Upper lobe of right lung (tissue), 1 donor: ENCODE results near the gene MS4A18. TPM values are rescaled to one million over a fixed set of nuclear protein-coding genes. Genes with fewer than 3 reads are reported as not detected.

Experiments used
- ATAC-seq: fragments of 200-7000 bp; cut with Tn5 transposase; one replicate; pipeline ENCODE4 v1.9.1; 2020; ENCODE audit warnings: mild to moderate bottlenecking, moderate library complexity
- DNase-seq: peaks from one replicate; pipeline ENCODE4 v3.0.0-alpha.2; 2020
- H3K27ac ChIP-seq: fragments of 200-600 bp; one replicate; pipeline ENCODE4 v1.8.0; 2022
- H3K27me3 ChIP-seq: fragments of 200-600 bp; one replicate; pipeline ENCODE4 v1.8.0; 2022; ENCODE audit warnings: mild to moderate bottlenecking
- H3K36me3 ChIP-seq: fragments of 200-600 bp; one replicate; pipeline ENCODE4 v1.8.0; 2022
- H3K4me1 ChIP-seq: fragments of 200-600 bp; one replicate; pipeline ENCODE4 v1.8.0; 2022
- H3K4me3 ChIP-seq: fragments of 200-600 bp; one replicate; pipeline ENCODE4 v1.8.0; 2022; ENCODE audit warnings: mild to moderate bottlenecking
- H3K9me3 ChIP-seq: fragments of 200-600 bp; one replicate; pipeline ENCODE4 v1.8.0; 2022
- CTCF ChIP-seq: fragments of 200-600 bp; IDR thresholded peaks from one replicate; pipeline ENCODE4 v1.8.0; 2022; ENCODE audit warnings: antibody characterized with exemption
- intact Hi-C: fragments of 100-400 bp; cut with DNase I; formaldehyde crosslinking; loops from one replicate; pipeline ENCODE4 v1.11.0; 2022
- total RNA-seq: library from RNA; stranded (reverse); fragmentation: NEBNext Ultra II Directional; extraction: Animal tissue kit (Norgen Biotek cat#: 25700); gene quantifications from one replicate; pipeline ENCODE4 v1.2.1, GENCODE V29; 2021
- donor health status: DM: no; HTN: yes; CAD: no; lungs with severe emphysema.

The MS4A18 gene
- total RNA-seq, 1 donor from 2014 or later = not detected

GRCh38 chr11:60782393-60783140 lies 58.0 kb downstream of the MS4A18 start:
- no peaks in the 10 kb centered on the region for H3K9me3 ChIP-seq
- DNase-seq = no peak

GRCh38 chr11:60783141-60783484 lies 58.6 kb downstream of the MS4A18 start:
- no peak overlapping the region for H3K27ac ChIP-seq
- TF ChIP-seq CTCF = no peak
- no peaks in the 10 kb centered on the region for H3K4me1 ChIP-seq
- no peak overlapping the region for H3K4me3 ChIP-seq
- no peaks in the 10 kb centered on the region for H3K9me3 ChIP-seq
- H3K36me3 ChIP-seq = no peaks in the 10 kb centered on the region
- peak; percentile 25 for DNase-seq
- no peaks in the 10 kb centered on the region for H3K27me3 ChIP-seq
- ATAC-seq = no peak
- intact Hi-C loops = no loop called here

More at GRCh38 chr11:60782393-60783140, 58.0 kb downstream of the MS4A18 start:
- H3K4me3 ChIP-seq = no peak overlapping the region
- H3K36me3 ChIP-seq = no peaks in the 10 kb centered on the region
- no peak for TF ChIP-seq CTCF
- no peaks in the 10 kb centered on the region for H3K4me1 ChIP-seq
- no peak for ATAC-seq
- no peaks in the 10 kb centered on the region for H3K27me3 ChIP-seq
- intact Hi-C loops = no loop called here
- H3K27ac ChIP-seq = no peak overlapping the region

- H3K4me3 ChIP-seq = no peak overlapping the region
- peak; percentile 25 for DNase-seq
- H3K27me3 ChIP-seq = no peaks in the 10 kb centered on the region
- ATAC-seq = no peak
- TF ChIP-seq CTCF = no peak
- no peak overlapping the region for H3K27ac ChIP-seq
- H3K36me3 ChIP-seq = no peaks in the 10 kb centered on the region
- intact Hi-C loops = no loop called here
- no peaks in the 10 kb centered on the region for H3K9me3 ChIP-seq
- no peaks in the 10 kb centered on the region for H3K4me1 ChIP-seq
These were observed 59.4 kb downstream of the MS4A18 start for GRCh38 chr11:60783911-60784310.

GRCh38 chr11:60785136-60785535 lies 60.6 kb downstream of the MS4A18 start, which contains the start of gene MS4A10:
Gene MS4A10 (plus strand): TSS chr11:60785333. CDS start chr11:60790336, 5,003 bp downstream.
- H3K27me3 ChIP-seq = no peaks in the 10 kb centered on the region
- H3K4me1 ChIP-seq = no peaks in the 10 kb centered on the region
- H3K9me3 ChIP-seq = no peaks in the 10 kb centered on the region
- ATAC-seq (no peak), DNase-seq (peak; percentile 27)
- no peak within 1 kb of the TSS for H3K4me3 ChIP-seq
- TF ChIP-seq CTCF = no peak
- no peaks in the 10 kb centered on the region for H3K36me3 ChIP-seq
- no peak within 1 kb of the TSS for H3K27ac ChIP-seq
- intact Hi-C loops = no loop called here

GRCh38 chr11:60785806-60786361 lies 61.4 kb downstream of the MS4A18 start:
- H3K27ac ChIP-seq = no peak overlapping the region
- no peaks in the 10 kb centered on the region for H3K9me3 ChIP-seq
- no peak overlapping the region for H3K4me3 ChIP-seq
- no peaks in the 10 kb centered on the region for H3K27me3 ChIP-seq
- DNase-seq (peak; percentile 35), ATAC-seq (no peak)
- no peak for TF ChIP-seq CTCF
- intact Hi-C loops = no loop called here
- H3K36me3 ChIP-seq = no peaks in the 10 kb centered on the region
- no peaks in the 10 kb centered on the region for H3K4me1 ChIP-seq
